22Rv1 (cell line): ENCODE data around the gene CDCA3.

Experiments
- H3K27ac ChIP-seq: fragments of 450-650 bp; 2 replicates; pipeline ENCODE4 v1.5.1; 2017
- ZFX ChIP-seq: fragments of 450-650 bp; IDR thresholded peaks from 2 replicates; pipeline ENCODE4 v1.6.1; 2017; ENCODE audit warnings: antibody characterized with exemption, borderline replicate concordance
- TF ChIP-seq, protein P1 (sequence below): fragments of 450-650 bp; IDR thresholded peaks from 2 replicates; pipeline ENCODE4 v1.5.1; 2017; ENCODE audit warnings: mild to moderate bottlenecking

CDCA3 gene

GRCh38 chr12:6810758-6811157 is 40.3 kb downstream of the CDCA3 start:
- TF ChIP-seq, protein P1, sequence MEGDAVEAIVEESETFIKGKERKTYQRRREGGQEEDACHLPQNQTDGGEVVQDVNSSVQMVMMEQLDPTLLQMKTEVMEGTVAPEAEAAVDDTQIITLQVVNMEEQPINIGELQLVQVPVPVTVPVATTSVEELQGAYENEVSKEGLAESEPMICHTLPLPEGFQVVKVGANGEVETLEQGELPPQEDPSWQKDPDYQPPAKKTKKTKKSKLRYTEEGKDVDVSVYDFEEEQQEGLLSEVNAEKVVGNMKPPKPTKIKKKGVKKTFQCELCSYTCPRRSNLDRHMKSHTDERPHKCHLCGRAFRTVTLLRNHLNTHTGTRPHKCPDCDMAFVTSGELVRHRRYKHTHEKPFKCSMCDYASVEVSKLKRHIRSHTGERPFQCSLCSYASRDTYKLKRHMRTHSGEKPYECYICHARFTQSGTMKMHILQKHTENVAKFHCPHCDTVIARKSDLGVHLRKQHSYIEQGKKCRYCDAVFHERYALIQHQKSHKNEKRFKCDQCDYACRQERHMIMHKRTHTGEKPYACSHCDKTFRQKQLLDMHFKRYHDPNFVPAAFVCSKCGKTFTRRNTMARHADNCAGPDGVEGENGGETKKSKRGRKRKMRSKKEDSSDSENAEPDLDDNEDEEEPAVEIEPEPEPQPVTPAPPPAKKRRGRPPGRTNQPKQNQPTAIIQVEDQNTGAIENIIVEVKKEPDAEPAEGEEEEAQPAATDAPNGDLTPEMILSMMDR, result no peak
- no peak for TF ChIP-seq ZFX
- no peak overlapping the region for H3K27ac ChIP-seq

GRCh38 chr12:6809056-6809455 is 42.0 kb downstream of the CDCA3 start:
- no peak overlapping the region for H3K27ac ChIP-seq
- TF ChIP-seq, protein P1, result no peak
- TF ChIP-seq ZFX, result no peak

- no peak for TF ChIP-seq ZFX
- TF ChIP-seq, protein P1, result no peak
- no peak overlapping the region for H3K27ac ChIP-seq
Observed at GRCh38 chr12:6807170-6807569, 43.9 kb downstream of the CDCA3 start.

DNA sequence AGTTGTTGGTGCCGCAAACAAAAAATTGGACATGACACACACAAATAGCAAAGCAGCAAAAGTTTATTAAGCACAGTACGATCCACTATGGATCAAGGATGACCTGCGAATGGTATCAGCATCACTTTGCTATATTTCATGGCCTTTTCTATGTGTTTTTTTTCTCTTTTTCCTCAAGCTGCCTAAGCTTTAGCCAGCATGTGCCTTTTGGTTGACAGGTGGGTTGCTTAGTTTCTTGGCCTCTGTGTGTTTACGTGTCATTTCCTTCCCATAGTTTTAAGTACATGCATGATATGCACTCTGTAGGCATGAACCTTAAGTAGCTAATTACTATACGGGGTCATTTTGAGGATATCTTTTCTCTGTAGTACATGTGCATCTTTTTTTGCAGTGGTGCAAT is 51.9 kb downstream of the CDCA3 start:
- no peak overlapping the region for H3K27ac ChIP-seq
- TF ChIP-seq, protein P1, result no peak
- no peak for TF ChIP-seq ZFX
